H9 (cell line): Measurements from ENCODE around the gene TYRO3. TPM values are rescaled to one million over a fixed set of nuclear protein-coding genes. Genes with fewer than 3 reads are reported as not detected.

ENCODE experiments used
- DNase-seq: peaks from one replicate; pipeline ENCODE4 v3.0.0-alpha.2; 2017
- H2AFZ ChIP-seq: one replicate; pipeline ENCODE4 v1.6.1; 2013; ENCODE audit warnings: mild to moderate bottlenecking, low read length, control low read depth, moderate library complexity
- H2AK5ac ChIP-seq: 2 replicates; pipeline ENCODE4 v1.6.1; 2013; ENCODE audit warnings: low read length, control low read depth, mixed read lengths; ENCODE audit not compliant: insufficient read length
- H2BK120ac ChIP-seq: one replicate; pipeline ENCODE4 v1.6.1; 2013; ENCODE audit warnings: low read depth, mild to moderate bottlenecking, low read length, control low read depth, inconsistent platforms; ENCODE audit not compliant: poor library complexity, severe bottlenecking
- H2BK12ac ChIP-seq: 2 replicates; pipeline ENCODE4 v1.6.1; 2013; ENCODE audit warnings: low read length, control low read depth, mixed read lengths, low read depth; ENCODE audit not compliant: insufficient read length
- H2BK15ac ChIP-seq: 2 replicates; pipeline ENCODE4 v1.6.1; 2013; ENCODE audit warnings: low read depth, low read length, control low read depth
- H2BK20ac ChIP-seq: one replicate; pipeline ENCODE4 v1.6.1; 2013; ENCODE audit warnings: low read depth, mild to moderate bottlenecking, low read length, control low read depth, inconsistent platforms; ENCODE audit not compliant: poor library complexity, severe bottlenecking
- H2BK5ac ChIP-seq: 2 replicates; pipeline ENCODE4 v1.6.1; 2013; ENCODE audit warnings: low read length, control low read depth, mixed read lengths; ENCODE audit not compliant: insufficient read length
- H3K14ac ChIP-seq: 2 replicates; pipeline ENCODE4 v1.6.1; 2013; ENCODE audit warnings: low read length, control low read depth; ENCODE audit not compliant: insufficient read depth
- H3K18ac ChIP-seq: 2 replicates; pipeline ENCODE4 v1.6.1; 2013; ENCODE audit warnings: low read depth, mild to moderate bottlenecking, mixed read lengths, low read length, control low read depth; ENCODE audit not compliant: insufficient read length
- H3K23ac ChIP-seq: 2 replicates; pipeline ENCODE4 v1.6.1; 2013; ENCODE audit warnings: low read length, control low read depth, mixed read lengths, low read depth; ENCODE audit not compliant: insufficient read length
- H3K23me2 ChIP-seq: 2 replicates; pipeline ENCODE4 v1.6.1; 2013; ENCODE audit warnings: low read depth, mild to moderate bottlenecking, mixed read lengths, low read length, control low read depth; ENCODE audit not compliant: insufficient read length, poor library complexity, severe bottlenecking
- H3K27ac ChIP-seq: 2 replicates; pipeline ENCODE4 v1.5.1; 2013; ENCODE audit warnings: low read length, control low read depth, mixed read lengths, low read depth; ENCODE audit not compliant: insufficient read length
- H3K27me3 ChIP-seq: 2 replicates; pipeline ENCODE4 v1.6.1; 2013; ENCODE audit warnings: low read length, control low read depth, inconsistent platforms; ENCODE audit not compliant: insufficient read depth
- H3K4ac ChIP-seq: 2 replicates; pipeline ENCODE4 v1.6.1; 2013; ENCODE audit warnings: low read depth, mild to moderate bottlenecking, control low read depth, inconsistent platforms, low read length, moderate library complexity
- H3K4me1 ChIP-seq: 2 replicates; pipeline ENCODE4 v1.6.1; 2013; ENCODE audit warnings: low read length, control low read depth, inconsistent platforms; ENCODE audit not compliant: insufficient read depth
- H3K4me2 ChIP-seq: 2 replicates; pipeline ENCODE4 v1.6.1; 2013; ENCODE audit warnings: low read length, control low read depth, mixed read lengths; ENCODE audit not compliant: insufficient read length, insufficient read depth
- H3K56ac ChIP-seq: 2 replicates; pipeline ENCODE4 v1.6.1; 2013; ENCODE audit warnings: low read depth, mild to moderate bottlenecking, mixed read lengths, low read length, control low read depth; ENCODE audit not compliant: insufficient read length
- H3K79me1 ChIP-seq: 2 replicates; pipeline ENCODE4 v1.6.1; 2013; ENCODE audit warnings: low read depth, mild to moderate bottlenecking, moderate library complexity, low read length, control low read depth, inconsistent platforms; ENCODE audit not compliant: insufficient read depth, poor library complexity, severe bottlenecking
- H3K79me2 ChIP-seq: 2 replicates; pipeline ENCODE4 v1.6.1; 2013; ENCODE audit warnings: low read length, control low read depth, inconsistent platforms; ENCODE audit not compliant: insufficient read depth
- H3K9ac ChIP-seq: 2 replicates; pipeline ENCODE4 v1.6.1; 2013; ENCODE audit warnings: low read length, control low read depth, mixed read lengths; ENCODE audit not compliant: insufficient read length; ENCODE audit errors: extremely low read depth
- H3K9me3 ChIP-seq: one replicate; pipeline ENCODE4 v1.6.1; 2013; ENCODE audit warnings: low read depth, low read length, inconsistent platforms; ENCODE audit not compliant: control insufficient read depth
- H3T11ph ChIP-seq: one replicate; pipeline ENCODE4 v1.6.1; 2013; ENCODE audit warnings: mild to moderate bottlenecking, low read length, control low read depth, inconsistent platforms
- H4K20me1 ChIP-seq: one replicate; pipeline ENCODE4 v1.6.1; 2013; ENCODE audit not compliant: control insufficient read depth, insufficient read length, insufficient read depth
- H4K5ac ChIP-seq: 2 replicates; pipeline ENCODE4 v1.6.1; 2013; ENCODE audit warnings: low read depth, mild to moderate bottlenecking, mixed read lengths, low read length, control low read depth; ENCODE audit not compliant: insufficient read length
- H4K8ac ChIP-seq: replicated peaks from 2 replicates; pipeline ENCODE4 v1.6.1; 2013; ENCODE audit warnings: low read length, control low read depth, mixed read lengths, low read depth; ENCODE audit not compliant: insufficient read length
- H4K91ac ChIP-seq: 2 replicates; pipeline ENCODE4 v1.6.1; 2013; ENCODE audit warnings: low read depth, mild to moderate bottlenecking, moderate library complexity, mixed read lengths, low read length, control low read depth; ENCODE audit not compliant: insufficient read length
- H3K27ac Mint-ChIP-seq, 3 experiments: 2 replicates in 2 of 3; 3 replicates in 1 of 3; pipeline ENCODE4 v1.8.0; 2020 to 2021; ENCODE audit warnings: mixed read lengths in 3 of 3, mild to moderate bottlenecking in 1 of 3, moderate library complexity in 1 of 3
- H3K27me3 Mint-ChIP-seq: 2 replicates; pipeline ENCODE4 v1.8.0; 2021; ENCODE audit warnings: low read depth, mild to moderate bottlenecking, moderate library complexity, mixed read lengths
- H3K36me3 Mint-ChIP-seq, 3 experiments: 2 replicates in 2 of 3; 3 replicates in 1 of 3; pipeline ENCODE4 v1.8.0; 2020 to 2021; ENCODE audit warnings: low read depth in 3 of 3, mixed read lengths in 3 of 3; ENCODE audit not compliant: insufficient read depth in 1 of 3
- H3K4me1 Mint-ChIP-seq, 2 experiments: 2 replicates each; pipeline ENCODE4 v1.8.0; 2020; ENCODE audit warnings: mixed read lengths in 2 of 2
- H3K4me3 Mint-ChIP-seq, 2 experiments: 2 replicates in 1 of 2; 3 replicates in 1 of 2; pipeline ENCODE4 v1.8.0; 2020 to 2021; ENCODE audit warnings: mild to moderate bottlenecking in 2 of 2, mixed read lengths in 2 of 2, moderate library complexity in 1 of 2
- H3K9me3 Mint-ChIP-seq, 2 experiments: 2 replicates in 1 of 2; 3 replicates in 1 of 2; pipeline ENCODE4 v1.8.0; 2020; ENCODE audit warnings: mild to moderate bottlenecking in 2 of 2, mixed read lengths in 2 of 2, moderate library complexity in 1 of 2
- WGBS: extraction: QIAGEN DNeasy Blood & Tissue Kit; methylation state at CpG from one replicate; pipeline ENCODE4 v1.1.7; 2013; ENCODE audit warnings: missing lambda C conversion rate, low lambda C conversion rate, mixed read lengths; ENCODE audit not compliant: insufficient read length; ENCODE audit errors: extremely low coverage; 5-methylcytosine and 5-hydroxymethylcytosine counted together
- total RNA-seq: library from RNA; stranded (reverse); gene quantifications from 2 replicates; pipeline ENCODE4 v1.2.1, GENCODE V29; 2021
- TF ChIP-seq, protein P1 (sequence below): fragments of 200-600 bp; sonication (generic); conservative IDR thresholded peaks from 3 replicates; pipeline ENCODE4 v1.8.0; 2021; ENCODE audit warnings: antibody characterized with exemption, mild to moderate bottlenecking

TYRO3 gene
- total RNA-seq, 1 experiment from 2014 or later, result 124 TPM

DNA sequence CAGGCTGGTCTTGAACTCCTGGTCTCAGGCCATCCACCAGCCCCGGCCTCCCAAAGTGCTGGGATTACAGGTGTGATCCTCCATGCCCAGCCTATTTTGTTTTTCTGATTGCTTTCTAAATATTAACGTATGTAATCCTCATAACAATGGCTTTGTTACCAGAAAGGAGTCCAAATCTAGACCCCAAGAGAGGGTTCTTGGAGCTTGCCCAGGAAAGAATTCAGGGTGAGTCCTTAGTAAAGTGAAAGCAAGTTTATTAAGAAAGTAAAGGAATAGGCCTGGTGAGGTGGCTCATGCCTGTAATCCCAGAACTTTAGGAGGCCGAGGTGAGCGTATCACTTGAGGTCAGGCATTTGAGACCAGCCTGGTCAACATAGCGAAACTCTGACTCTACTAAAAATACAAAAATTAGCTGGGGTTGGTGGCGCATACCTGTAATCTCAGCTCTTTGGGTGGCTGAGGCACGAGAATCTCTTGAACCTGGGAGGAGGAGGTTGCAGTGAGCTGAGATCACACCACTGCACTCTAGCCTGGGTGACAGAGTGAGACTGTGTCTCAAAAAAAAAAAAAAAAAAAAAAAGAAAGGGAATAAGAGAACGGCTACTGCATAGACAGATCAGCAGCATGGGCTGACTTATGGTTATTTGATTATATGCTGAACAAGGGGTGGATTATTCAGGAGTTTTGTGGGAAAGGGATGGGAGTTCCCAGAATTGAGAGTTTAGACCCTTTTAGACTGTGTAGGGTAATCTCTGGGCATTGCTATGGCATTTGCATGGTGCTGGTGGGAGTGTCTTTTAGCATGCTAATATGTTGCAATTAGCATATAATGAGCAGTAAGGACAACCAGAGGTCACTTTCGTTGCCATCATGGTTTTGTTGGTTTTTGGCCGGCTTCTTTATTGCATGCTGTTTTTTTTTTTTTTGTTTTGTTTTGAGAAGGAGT, 36.1 kb downstream of the TYRO3 start:
- Histone ChIP-seq H3K4me1 (no peaks in the 10 kb centered on the region; the same call in 1 of the 2 replicates), H2AK5ac (no peak overlapping the region), H4K91ac (no peak overlapping the region), H3K4ac (no peak overlapping the region), H3K56ac (no peak overlapping the region), H3K23me2 (no peaks in the 10 kb centered on the region), H3K23ac (no peak overlapping the region), H2BK12ac (no peak overlapping the region), H4K20me1 (no peaks in the 10 kb centered on the region), H3K9ac (no peak overlapping the region), H3K14ac (no peak overlapping the region), H3T11ph (no peak overlapping the region), H3K79me1 (no peaks in the 10 kb centered on the region), H4K5ac (no peak overlapping the region), H2BK20ac (no peak overlapping the region), H2BK15ac (no peak overlapping the region), H4K8ac (no peak overlapping the region), H3K4me2 (no peak overlapping the region), H2BK120ac (no peak overlapping the region), H2BK5ac (no peak overlapping the region), H3K27me3 (no peaks in the 10 kb centered on the region), H3K9me3 (no peaks in the 10 kb centered on the region), H3K27ac (no peak overlapping the region), H3K79me2 (no peaks in the 10 kb centered on the region), H3K18ac (no peak overlapping the region), H2AFZ (no peak overlapping the region)
- Mint-ChIP-seq H3K9me3 (no peaks in the 10 kb centered on the region), H3K27me3 (peaks cover 4% of the 10 kb centered on the region), H3K27ac (peak overlapping the region in 1 of 3 experiments; percentile 20; a peak in 1 of 7 replicates), H3K36me3 (no peaks in the 10 kb centered on the region), H3K4me3 (no peak overlapping the region), H3K4me1 (peaks cover 14% of the 10 kb centered on the region in 2 experiments)
- TF ChIP-seq, protein P1, sequence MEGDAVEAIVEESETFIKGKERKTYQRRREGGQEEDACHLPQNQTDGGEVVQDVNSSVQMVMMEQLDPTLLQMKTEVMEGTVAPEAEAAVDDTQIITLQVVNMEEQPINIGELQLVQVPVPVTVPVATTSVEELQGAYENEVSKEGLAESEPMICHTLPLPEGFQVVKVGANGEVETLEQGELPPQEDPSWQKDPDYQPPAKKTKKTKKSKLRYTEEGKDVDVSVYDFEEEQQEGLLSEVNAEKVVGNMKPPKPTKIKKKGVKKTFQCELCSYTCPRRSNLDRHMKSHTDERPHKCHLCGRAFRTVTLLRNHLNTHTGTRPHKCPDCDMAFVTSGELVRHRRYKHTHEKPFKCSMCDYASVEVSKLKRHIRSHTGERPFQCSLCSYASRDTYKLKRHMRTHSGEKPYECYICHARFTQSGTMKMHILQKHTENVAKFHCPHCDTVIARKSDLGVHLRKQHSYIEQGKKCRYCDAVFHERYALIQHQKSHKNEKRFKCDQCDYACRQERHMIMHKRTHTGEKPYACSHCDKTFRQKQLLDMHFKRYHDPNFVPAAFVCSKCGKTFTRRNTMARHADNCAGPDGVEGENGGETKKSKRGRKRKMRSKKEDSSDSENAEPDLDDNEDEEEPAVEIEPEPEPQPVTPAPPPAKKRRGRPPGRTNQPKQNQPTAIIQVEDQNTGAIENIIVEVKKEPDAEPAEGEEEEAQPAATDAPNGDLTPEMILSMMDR, result no peak
- WGBS, result no CpG with 5 or more reads among the region's 10 CpGs
- no peak for DNase-seq
